HEK293 (cell line): ENCODE measurements around the gene LAT.

ENCODE experiments used
- ATF2 ChIP-seq: fragments of 450-650 bp; formaldehyde crosslinking; IDR thresholded peaks from 2 replicates; pipeline ENCODE4 v1.5.1; 2016; ENCODE audit warnings: missing biosample characterization, missing genetic modification characterization, low read depth
- CTCF ChIP-seq: fragments of 450-650 bp; formaldehyde crosslinking; IDR thresholded peaks from 2 replicates; pipeline ENCODE4 v1.5.1; 2016; ENCODE audit warnings: missing biosample characterization, missing genetic modification characterization
- ZBTB1 ChIP-seq: fragments of 450-650 bp; formaldehyde crosslinking; IDR thresholded peaks from 2 replicates; pipeline ENCODE4 v1.5.1; 2016; ENCODE audit warnings: missing biosample characterization, missing genetic modification characterization
- ZNF114 ChIP-seq: fragments of 450-650 bp; formaldehyde crosslinking; IDR thresholded peaks from 2 replicates; pipeline ENCODE4 v1.5.0; 2017; ENCODE audit warnings: missing biosample characterization, missing genetic modification characterization
- ZNF174 ChIP-seq: fragments of 450-650 bp; formaldehyde crosslinking; IDR thresholded peaks from 2 replicates; pipeline ENCODE4 v1.5.0; 2017; ENCODE audit warnings: missing biosample characterization, mild to moderate bottlenecking, missing genetic modification characterization
- ZNF18 ChIP-seq: fragments of 450-650 bp; formaldehyde crosslinking; IDR thresholded peaks from 2 replicates; pipeline ENCODE4 v1.5.1; 2016; ENCODE audit warnings: missing biosample characterization, missing genetic modification characterization
- ZNF335 ChIP-seq: fragments of 450-650 bp; formaldehyde crosslinking; conservative IDR thresholded peaks from 2 replicates; pipeline ENCODE4 v1.5.1; 2016; ENCODE audit warnings: missing biosample characterization, missing genetic modification characterization
- ZNF501 ChIP-seq: fragments of 450-650 bp; formaldehyde crosslinking; IDR thresholded peaks from 2 replicates; pipeline ENCODE4 v1.5.1; 2016; ENCODE audit warnings: missing biosample characterization, missing genetic modification characterization
- ZSCAN30 ChIP-seq: fragments of 450-650 bp; IDR thresholded peaks from 2 replicates; pipeline ENCODE4 v1.5.1; 2018; ENCODE audit warnings: missing biosample characterization, mild to moderate bottlenecking, missing genetic modification characterization, moderate library complexity

GRCh38 chr16:29025218-29025617, 40.4 kb downstream of the LAT start:
- TF ChIP-seq ZNF174 (tag by site-specific recombination) (no peak), CTCF (tag by site-specific recombination) (no peak), ZNF335 (tag by site-specific recombination) (no peak), ZBTB1 (tag by site-specific recombination) (no peak), ZNF18 (tag by site-specific recombination) (no peak), ZNF501 (tag by site-specific recombination) (no peak), ZNF114 (no peak), ATF2 (no peak), ZSCAN30 (tag by site-specific recombination) (no peak)
